Coronary artery (tissue), 2 donors: Measurements from ENCODE around the gene PRDM16.

Experiments used
- DNase-seq: peaks from one replicate; pipeline ENCODE4 v3.0.0-alpha.2; 2017; ENCODE audit warnings: low spot score
- H3K27ac ChIP-seq, 2 donors: fragments of 200-600 bp; sonication (generic); one replicate each; pipeline ENCODE4 v1.5.1; 2016 to 2019
- H3K4me3 ChIP-seq: fragments of 200-600 bp; sonication (generic); 2 replicates; pipeline ENCODE4 v1.5.1; 2016; ENCODE audit warnings: mild to moderate bottlenecking, moderate library complexity
- TF ChIP-seq, protein P1 (sequence below): fragments of 200-600 bp; sonication (generic); IDR thresholded peaks from one replicate; pipeline ENCODE4 v1.5.1; 2019; ENCODE audit warnings: antibody characterized with exemption

The PRDM16 gene

DNA sequence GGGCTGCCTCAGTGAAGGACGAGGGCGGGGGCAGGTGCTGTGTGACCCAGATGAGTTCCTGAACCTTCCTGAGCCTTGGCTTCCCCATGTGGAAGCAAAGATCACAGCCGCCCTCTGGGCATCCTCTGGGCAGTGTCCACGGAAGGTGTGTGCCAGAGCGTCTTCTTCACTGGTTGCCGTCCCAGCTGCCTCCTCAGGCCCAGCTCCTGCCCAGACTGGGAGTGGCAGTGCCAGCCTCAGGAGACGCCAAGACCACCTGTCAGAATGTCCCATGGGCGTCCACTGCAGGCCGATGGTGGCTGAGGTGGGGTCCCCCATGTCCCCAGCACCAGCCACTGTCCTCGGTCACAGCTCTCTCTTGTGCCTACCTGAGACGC, 395.6 kb downstream of the PRDM16 start:
- DNase-seq, result no peak
- TF ChIP-seq, protein P1, sequence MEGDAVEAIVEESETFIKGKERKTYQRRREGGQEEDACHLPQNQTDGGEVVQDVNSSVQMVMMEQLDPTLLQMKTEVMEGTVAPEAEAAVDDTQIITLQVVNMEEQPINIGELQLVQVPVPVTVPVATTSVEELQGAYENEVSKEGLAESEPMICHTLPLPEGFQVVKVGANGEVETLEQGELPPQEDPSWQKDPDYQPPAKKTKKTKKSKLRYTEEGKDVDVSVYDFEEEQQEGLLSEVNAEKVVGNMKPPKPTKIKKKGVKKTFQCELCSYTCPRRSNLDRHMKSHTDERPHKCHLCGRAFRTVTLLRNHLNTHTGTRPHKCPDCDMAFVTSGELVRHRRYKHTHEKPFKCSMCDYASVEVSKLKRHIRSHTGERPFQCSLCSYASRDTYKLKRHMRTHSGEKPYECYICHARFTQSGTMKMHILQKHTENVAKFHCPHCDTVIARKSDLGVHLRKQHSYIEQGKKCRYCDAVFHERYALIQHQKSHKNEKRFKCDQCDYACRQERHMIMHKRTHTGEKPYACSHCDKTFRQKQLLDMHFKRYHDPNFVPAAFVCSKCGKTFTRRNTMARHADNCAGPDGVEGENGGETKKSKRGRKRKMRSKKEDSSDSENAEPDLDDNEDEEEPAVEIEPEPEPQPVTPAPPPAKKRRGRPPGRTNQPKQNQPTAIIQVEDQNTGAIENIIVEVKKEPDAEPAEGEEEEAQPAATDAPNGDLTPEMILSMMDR, result no peak
- no peak overlapping the region for H3K27ac ChIP-seq
- H3K4me3 ChIP-seq, result no peak overlapping the region

DNA sequence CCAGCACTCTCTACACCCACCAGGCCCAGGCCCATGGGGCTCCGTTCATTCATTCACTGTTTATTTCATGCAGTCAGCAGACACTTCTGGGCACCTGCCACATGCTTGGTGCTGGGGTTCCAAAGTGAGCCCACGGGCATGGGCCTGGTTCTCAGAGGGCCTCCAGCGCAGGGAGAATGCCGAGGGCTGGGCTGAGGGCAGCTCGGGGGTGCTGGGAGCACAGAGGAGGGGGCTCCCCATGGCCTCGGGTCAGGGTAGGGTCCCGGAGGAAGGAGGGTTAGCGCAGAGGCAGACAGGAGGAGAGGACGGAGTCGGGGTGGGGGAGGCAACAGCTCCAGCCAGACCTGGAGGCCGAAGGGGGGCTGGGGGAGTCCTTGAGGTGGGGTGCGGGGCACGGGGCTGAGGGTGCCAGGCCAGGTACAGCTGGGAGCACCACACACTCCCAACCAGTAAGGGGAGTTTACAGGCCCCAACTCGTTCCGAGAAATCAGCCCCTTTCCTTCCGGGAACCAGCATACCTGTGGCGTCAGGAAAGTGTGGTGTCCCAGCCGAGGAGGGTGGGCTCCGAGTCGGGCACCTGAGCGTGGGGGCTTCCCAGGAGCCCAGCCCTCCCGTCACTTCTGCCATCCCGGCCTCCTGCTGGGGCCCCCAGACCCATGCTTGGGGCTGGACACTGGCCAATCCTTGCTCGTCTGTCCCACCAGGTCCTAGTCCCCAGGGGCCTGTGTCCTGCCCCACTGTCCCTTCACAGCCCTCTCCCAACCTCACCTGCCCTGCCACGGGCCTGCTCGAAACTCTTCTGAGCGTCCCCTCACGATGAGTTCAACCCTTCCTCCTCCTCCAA, 396.3 kb downstream of the PRDM16 start:
- no peak for DNase-seq
- H3K27ac ChIP-seq, result no peak overlapping the region

DNA sequence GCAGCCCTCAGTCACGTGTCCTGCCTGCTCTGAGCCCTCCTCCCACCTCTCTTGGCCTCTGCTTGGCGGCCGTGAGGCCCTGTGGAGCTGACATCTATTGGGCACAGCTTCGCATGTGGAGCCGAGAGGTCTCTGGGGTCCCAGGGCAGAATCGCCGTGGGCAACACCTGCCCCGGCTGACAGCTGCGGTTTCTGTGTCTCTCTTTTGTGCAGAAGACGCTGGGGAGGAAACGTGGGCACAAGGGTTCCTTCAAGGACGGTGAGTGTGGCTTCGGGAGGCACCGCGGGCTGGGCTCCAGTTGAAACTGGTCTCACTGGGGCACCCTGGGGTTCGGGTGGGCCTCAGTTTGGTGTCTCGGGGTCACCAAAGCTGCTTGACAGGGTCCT, 396.9 kb downstream of the PRDM16 start:
- TF ChIP-seq, protein P1, result no peak
- Histone ChIP-seq H3K4me3 (no peak overlapping the region), H3K27ac (no peak overlapping the region)
- no peak for DNase-seq

More for the DNA sequence above, 396.3 kb downstream of the PRDM16 start:
- no peak overlapping the region for H3K4me3 ChIP-seq
- TF ChIP-seq, protein P1, result no peak

DNA sequence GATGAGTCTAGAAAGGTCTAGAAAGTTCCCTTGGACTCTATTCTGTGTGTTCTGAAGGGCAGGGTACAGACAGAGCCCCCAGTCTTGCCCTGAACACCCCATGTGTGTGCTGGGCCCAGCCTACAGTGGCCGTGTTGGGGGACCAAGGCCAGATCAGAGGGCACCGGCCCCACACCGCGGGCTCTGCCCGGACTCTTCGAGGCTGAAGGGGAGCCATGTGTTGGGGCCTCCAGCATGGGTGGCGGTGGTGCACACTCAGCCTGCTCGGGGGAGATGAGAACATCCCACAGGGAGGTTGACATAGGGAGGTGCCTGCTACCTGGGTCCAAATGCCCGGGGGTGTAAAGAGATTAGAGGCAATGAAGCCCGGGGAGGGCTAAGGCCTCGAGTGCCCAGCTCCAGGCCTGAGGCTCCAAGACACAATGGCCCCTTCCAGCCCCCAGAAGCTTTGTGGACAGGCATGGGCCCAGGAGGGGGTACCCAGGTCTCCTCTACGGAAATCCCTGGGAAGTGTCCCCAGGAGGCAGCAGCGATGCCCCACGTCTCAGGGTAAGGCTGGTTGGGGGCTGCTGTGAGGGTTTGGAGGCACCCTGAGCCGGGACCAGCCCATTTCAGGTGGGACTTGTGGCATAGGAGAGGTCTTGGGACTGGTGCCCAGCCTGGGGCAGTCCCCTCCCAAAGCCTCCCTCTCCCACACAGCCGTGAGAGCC, 397.5 kb downstream of the PRDM16 start:
- no peak for DNase-seq
- Histone ChIP-seq H3K4me3 (no peak overlapping the region), H3K27ac (no peak overlapping the region)
- TF ChIP-seq, protein P1, result no peak

DNA sequence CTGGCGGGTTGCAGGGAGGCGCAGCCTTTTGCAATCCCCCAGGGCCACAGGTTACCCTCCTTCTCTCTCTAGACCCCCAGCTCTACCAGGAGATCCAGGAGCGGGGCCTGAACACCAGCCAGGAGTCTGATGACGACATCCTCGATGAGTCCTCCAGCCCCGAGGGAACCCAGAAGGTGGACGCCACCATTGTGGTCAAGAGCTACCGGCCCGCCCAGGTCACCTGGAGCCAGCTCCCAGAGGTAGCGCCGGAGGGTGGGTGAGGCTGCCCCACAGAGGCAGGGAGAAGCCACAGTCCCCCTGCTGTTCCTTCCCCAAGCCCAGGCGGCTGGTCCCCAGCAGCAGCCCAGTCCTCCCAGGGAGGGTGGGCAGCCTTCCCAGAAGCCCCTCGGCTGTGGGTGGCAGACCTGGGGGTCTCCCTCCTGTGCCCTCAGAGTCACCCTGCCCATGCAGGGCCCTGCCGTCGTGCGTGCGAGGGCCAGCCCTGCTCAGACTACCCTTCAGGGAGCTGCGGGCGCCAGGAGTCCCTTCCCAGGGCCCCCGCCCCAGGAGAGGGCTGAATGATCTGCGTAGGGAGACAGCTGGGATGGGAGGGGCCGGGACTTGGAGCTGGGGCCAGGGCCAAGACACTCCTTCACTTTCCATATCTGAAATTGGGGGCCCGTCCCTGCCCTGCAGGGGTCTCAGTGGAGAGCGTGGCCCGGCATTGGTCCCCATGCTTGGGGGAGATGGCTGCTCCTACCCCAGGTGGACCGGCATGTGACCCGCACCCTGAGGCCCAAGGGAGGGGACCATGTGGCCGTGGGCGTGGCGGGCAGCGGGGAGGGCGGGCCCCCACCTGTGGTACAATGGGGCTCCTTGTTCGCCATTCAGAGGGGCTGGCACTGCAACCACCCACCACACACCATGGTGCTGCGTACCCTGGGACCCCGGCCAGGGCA, 398.4 kb downstream of the PRDM16 start:
- Histone ChIP-seq H3K27ac (no peak overlapping the region), H3K4me3 (no peak overlapping the region)
- no peak for DNase-seq
- TF ChIP-seq, protein P1, result no peak

DNA sequence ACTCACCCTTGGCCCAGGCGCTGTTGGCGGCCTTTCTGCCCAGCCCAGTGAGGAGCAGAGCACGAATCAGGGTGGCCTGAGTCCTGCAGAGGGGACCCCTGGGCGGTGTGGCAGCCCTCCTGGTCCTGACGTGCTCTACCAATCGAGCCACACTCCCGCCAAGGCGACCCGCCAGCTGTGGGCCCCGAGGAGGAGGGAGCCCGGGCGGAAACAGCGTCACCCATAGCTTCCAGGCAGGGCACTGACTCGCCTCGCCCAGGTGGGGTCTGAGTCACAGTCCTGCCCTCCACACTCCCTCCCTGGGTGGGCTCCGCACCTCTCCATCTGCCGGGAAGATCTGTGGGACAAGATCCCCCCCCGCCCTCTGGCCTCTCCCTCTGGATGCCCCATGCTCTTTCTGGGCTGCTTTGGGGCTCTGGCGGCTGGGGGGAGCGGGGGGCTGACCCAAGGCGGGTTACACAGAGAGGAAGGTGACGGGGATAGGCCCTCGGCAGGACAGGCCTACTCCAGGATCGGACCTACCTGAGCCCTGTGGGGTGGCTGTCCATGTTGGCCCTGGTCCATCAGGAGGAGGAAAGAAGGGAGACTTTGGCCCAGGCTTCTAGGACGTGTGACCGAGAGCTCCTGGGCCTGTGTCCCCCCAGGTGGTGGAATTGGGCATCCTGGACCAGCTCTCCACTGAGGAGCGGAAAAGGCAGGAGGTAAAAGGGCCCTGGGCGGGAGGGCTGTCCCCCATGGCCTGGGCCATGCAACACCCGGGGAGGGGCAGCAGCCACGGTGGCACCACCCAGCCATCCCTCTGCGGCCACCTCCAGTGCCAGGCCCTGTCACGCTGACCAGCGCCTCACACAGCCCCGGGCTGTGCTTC, 399.5 kb downstream of the PRDM16 start:
- Histone ChIP-seq H3K27ac (no peak overlapping the region), H3K4me3 (no peak overlapping the region)
- DNase-seq, result no peak
- TF ChIP-seq, protein P1, result no peak
